GM12865 (cell line): ENCODE data around the gene MPC1.

Source experiments
- DNase-seq: peaks from one replicate; pipeline ENCODE4 v3.0.0; 2010; ENCODE audit warnings: low read depth
- H3K4me3 ChIP-seq: 2 replicates; pipeline ENCODE4 v1.5.1; 2011; ENCODE audit warnings: mild to moderate bottlenecking, low read depth, low read length, control low read depth
- CTCF ChIP-seq: IDR thresholded peaks from 2 replicates; pipeline ENCODE4 v1.5.1; 2011; ENCODE audit warnings: low read length, control low read depth, low read depth, inconsistent platforms; ENCODE audit not compliant: insufficient read depth; ENCODE audit errors: missing control alignments

The MPC1 gene

DNA sequence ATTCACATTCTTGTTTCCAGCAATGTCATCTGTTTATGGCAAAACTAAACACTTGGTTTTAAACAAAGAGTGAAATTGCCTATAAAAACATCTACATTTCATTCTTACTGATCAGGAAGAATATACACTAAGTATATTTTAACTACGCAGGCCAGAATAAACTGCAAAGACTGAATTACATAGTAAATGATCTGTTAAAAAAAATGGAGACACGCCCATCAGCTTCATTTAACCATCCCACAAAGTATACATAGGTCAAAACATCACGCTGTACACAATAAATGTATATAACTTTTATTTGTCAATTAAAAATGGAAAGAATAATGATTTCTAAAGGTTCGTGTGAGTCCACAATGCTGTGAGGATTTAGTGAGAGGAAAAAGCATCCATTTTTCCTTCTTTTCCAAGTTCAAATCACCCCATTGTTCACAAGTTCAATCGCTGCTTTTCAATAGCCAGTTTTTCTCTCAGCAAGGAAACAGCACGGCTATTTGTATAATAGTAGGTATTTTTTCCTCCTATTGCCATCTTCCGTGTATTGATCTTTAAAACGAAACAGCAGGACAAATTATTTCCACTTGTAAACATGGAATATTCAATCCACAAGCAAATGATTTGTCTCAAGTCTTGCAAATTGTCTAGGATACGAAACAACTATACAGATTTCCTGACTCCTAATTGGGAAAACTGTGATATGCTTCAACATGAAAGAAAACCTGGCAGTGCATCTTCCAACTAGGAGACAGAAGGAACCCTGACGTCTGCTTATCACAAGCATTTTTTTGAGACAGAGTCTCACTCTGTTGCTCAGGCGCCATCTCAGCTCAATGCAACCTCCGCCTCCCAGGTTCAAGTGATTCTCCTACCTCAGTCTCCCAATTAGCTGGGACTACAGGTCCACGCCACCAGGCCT is 51.0 kb downstream of the MPC1 start:
- no peak for TF ChIP-seq CTCF
- DNase-seq = no peak

DNA sequence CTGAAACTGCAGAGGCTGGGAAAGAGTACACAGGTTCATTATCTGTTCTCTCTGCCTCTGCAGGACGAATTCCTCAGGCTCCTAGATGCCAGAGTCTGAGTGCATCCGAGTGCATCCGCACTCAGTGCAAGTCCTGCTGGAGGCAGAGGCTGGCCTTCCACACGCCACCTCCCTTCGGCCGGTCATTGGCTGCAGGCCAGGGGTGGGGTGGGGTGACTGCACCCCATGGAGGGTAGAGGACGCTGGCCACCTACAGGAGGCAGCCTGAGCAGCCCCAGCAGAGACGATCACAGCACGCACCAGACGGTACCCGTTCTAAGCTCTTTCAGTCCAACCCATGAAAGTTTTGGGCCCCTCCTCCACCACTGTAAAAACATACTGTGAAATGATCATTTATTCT is 52.1 kb downstream of the MPC1 start:
- H3K4me3 ChIP-seq = no peak overlapping the region
- no peak for DNase-seq
- no peak for TF ChIP-seq CTCF

More for the DNA sequence above, 51.0 kb downstream of the MPC1 start:
- peak overlapping the region; percentile 3; the same call in 1 of the 2 replicates for H3K4me3 ChIP-seq

DNA sequence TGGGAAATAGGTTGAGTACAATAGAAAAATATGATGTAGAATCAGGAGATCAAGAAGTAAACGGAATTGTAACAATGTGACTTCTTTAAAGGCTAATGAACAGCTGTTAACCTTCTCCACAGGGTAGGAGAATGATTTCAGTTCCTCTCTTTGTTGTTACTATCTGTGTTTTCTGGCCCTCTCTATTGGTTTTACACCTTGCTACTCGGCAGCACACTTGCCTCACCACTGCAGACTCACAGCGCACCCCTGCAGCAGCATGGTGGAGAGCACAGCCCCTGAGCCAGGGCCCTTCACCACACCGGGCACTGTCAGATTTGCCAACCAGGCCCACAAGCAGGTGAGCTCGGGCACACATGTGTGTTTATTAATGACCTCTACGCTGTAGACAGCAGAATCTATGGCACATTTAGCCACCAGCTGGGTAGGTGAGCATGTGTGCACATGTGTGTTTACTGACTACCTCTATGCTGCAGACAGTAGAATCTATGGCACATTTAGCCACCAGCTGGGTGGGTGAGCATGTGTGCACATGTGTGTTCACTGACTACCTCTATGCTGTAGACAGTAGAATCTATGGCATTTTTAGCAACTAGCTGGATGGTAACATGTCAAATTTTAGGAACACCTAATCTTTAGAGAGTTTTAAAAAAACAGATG is 57.2 kb downstream of the MPC1 start:
- DNase-seq = peak; percentile 42
- no peak overlapping the region for H3K4me3 ChIP-seq
- no peak for TF ChIP-seq CTCF

DNA sequence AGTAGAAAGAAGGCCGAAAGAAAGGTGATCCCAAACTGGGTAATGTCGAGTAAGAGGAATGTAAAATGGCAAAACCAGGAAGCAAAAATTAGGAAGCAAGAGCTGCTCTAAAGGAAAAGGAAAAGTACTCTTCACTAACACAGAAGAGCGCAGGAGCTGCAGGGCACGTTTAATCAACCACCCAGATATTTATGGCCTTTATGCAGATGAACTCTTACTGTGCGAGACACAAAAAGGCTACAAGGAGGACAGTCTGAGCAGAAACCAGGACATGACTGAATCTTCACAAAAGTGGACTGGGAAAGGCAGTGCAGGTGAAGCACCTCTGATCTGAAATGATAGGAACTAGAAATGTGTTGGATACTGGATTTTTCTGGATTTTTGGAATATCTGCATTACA is 59.3 kb downstream of the MPC1 start:
- H3K4me3 ChIP-seq = no peak overlapping the region
- DNase-seq = no peak
- no peak for TF ChIP-seq CTCF

DNA sequence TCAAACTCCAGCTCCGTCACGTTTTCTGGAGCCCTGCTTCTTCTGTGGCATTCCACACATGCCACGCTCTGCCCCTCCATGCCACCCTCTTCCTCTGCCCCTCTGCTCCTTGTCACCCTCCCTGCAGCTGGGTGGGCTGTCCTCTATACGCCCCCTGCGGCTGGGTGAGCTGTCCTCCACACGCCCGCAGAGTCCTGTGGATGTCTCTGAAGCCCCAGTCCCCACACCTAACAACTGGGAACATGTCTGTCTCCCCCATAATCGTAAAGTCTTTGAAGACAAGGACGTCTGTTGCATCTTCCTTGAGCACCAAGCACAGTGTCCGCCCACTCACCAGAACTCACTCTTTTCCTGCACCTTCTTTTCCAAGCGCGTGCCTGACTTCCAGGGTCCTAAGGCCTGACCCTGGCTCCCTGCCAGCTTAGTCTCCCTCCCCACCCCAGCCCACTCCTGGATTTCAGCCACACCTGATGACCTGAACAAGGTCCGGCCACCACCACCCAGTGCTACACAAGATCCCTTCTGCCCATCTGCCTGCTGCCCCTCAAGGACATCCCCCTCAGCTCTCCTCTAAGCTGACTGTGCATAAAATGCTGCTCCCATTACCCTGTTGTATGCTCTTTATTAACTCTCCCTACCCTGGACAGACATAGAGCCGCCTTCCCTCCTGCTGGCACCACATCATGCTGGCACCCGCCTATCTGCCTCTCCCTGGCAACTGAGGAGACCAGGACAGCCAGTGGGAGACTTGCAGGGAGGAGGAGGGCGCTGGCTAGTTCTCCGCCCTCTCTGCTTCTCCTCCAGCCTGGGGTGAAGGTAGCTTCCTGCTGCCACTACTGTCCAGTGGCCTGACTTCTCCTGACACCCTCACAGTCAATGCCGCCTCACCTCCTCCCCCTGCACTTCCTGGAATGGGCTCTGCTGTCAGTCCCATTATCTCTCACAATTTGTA is 63.8 kb downstream of the MPC1 start:
- H3K4me3 ChIP-seq = no peak overlapping the region
- no peak for TF ChIP-seq CTCF
- no peak for DNase-seq

DNA sequence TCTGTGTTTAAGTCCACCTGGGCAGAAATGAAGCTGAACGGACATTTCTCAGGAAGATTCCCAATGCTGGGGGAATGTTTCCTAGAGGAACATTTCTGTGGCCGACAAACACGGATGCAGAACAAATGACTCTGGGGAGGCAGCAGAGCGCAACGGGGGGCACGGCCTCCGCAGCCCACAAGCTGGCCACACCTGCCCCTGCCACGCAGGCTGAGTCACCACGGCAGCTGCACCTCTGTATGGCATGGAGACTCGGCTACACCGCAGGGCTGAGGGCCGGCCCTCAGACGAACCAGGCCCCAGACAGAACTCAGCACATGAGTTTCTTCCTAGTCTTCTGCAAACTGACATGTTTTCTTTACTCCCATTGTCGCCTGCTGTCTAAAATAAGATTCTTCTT is 64.5 kb downstream of the MPC1 start:
- no peak overlapping the region for H3K4me3 ChIP-seq
- no peak for TF ChIP-seq CTCF
- DNase-seq = no peak
